Measurements from ENCODE around the gene ZC3H18.
A peak's percentile ranks its signal among the peaks of the same experiment; 100 is the strongest.

ZC3H18 gene

DNA sequence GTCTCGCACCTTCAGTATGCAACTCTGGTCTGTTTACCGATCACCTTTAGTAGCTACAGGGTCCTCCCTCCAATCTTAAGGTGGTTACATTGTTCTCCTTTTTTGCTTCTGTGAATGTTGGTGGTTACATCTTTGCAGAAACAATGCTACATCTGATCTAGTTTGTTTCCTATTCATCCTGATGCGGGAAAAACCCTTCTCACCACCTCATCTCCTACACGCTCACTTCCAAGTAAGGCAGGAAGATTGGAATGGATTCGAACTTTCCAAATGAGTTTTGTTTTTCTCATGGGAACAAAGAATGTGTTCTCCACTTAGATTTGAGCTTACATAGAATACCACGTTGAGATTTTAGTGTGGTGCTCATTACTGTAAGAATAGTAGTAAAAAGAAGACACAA, 14.5 kb downstream of the ZC3H18 start:
- no peak for DNase-seq

DNA sequence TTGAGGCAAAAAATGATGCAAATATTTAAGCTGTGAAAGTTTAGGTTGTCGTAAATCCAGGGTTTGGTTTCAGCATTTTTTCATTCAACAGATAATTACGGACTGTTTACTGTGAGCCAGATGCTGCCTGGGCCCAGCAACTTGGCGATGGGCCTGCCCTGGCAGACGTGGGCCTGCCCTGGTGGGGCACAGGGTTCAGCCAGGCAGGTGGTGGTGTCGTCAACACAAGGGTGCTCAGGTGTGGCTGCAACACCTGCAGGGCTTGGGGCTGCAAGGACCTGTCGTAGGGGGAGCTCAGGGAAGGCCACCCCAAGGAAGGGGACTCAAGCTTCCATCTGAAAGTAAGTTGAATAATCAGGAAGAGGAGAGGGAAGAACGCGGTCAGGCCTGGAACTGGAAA, 15.1 kb downstream of the ZC3H18 start:
- DNase-seq = no peak

DNA sequence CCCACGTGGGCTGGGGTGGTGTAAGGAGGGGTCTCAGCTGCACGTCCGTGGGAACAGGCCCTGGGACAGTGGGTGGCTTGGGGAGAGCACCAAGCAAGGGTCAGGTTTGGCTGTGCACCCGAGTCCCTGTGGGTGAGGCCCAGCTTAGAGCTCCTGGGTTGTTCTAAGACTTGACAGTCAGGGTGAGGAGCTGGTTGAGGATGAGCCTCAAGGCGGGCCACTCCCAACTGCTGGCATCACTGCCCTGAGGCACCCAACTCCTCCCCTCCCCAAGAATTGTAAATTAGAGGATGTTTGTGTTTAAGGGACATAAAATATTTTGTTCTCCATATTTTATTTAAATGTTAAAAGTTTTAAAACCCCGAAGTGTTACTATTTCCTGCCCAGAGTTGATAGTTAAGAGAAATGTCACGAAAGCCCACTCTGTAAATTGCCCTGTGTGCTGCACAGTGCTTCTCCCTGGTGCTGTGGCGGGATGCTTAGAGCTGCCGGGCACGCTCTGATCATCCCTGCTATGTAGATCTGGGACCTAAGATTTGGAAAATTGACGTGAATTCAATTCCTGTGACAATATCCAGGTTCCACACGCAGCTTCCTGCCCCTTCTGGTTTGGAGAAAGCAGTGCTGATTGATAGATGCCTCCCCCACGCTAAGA, 15.9 kb downstream of the ZC3H18 start:
- DNase-seq = no peak

DNA sequence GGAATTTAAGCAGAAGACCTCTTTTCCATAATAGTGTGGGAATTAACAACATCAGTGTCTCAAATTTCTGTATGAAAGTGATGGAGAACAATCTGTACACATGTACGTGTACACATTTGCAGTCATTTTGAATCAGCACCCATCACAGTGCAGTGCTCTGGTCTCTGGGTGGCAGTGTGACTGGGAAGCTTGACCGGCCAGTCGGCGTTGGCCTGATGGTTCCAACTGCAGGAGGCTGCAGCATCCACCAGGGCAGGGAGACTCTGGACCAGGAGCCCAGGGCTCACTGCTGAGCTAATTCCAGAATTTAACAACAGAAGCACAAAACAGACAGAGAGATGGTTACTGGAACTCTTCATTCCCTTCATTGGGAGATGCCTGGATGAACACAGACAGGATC, 17.9 kb downstream of the ZC3H18 start:
- DNase-seq = no peak

DNA sequence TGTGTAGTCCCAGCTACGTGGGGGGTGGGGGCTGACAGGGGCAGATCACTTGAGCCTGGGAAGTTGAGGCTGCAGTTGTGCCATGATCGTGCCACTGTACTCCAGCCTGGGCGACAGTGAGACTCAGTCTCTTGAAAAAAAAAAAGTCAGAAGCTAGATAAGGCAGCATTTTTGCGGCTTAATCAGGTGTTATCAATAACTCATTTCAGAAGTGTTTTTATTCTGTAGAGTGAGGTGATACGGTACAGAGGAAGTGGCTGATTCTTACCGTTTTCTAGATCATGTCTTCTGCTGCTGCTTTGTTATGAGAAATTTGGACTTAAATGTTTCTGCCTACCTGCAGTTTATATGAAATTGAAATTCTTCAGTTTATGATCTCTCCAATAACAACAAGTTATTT, 18.6 kb downstream of the ZC3H18 start:
- DNase-seq = no peak

DNA sequence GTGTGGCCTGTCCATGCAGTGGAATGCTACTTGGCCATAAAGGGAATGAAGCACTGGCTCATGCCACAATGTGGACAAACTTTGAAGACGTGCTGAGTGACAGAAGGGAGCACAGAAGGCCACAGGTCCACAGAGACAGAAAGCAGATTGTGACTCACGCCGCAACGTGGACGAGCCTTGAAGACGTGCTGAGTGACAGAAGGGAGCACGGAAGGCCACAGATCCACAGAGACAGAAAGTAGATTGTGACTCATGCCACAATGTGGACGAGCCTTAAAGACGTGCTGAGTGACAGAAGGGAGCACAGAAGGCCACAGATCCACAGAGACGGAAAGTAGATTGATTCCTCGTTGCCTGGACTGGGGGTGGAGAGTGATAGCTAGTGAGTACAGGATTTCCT, 19.2 kb downstream of the ZC3H18 start:
- DNase-seq = peak in 3 of 4 experiments; percentile 25 to 28 (median 25)

DNA sequence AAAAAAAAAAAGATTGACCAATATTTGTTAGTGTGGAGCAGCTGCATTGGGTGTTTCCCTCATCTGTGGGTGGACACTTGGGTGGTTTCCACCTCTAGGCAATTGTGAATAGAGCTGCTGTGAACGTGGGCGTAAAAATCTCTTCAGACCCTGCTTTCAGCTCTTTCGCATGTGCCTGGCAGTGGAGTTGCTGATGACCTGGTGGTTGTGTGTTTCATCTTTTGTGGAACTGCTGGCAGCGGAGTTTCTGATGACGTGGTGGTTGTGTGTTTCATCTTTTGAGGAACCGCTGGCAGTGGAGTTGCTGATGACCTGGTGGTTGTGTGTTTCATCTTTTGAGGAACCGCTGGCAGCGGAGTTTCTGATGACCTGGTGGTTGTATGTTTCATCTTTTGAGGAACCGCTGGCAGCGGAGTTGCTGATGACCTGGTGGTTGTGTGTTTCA, 21.4 kb downstream of the ZC3H18 start:
- peak in 1 of 4 experiments; percentile 24 for DNase-seq

DNA sequence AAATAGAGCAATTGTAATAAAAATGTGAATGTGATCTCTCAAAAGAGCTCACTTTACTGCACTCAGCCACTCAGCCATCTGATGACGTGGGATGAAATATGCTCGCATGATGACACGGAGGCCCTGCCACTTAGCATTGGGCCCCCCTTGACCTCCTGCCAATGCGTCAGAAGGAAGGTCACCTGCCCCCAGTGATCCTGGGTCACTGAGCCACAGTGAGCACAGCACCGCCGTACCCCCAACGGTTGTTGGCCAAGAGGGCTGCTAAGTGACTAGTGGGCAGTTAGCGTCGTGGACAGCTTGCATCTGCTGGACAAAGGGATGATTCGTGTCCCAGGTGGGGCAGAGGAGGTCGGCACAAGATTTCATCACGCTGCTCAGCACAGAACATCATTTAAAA, 22.9 kb downstream of the ZC3H18 start:
- no peak for DNase-seq

DNA sequence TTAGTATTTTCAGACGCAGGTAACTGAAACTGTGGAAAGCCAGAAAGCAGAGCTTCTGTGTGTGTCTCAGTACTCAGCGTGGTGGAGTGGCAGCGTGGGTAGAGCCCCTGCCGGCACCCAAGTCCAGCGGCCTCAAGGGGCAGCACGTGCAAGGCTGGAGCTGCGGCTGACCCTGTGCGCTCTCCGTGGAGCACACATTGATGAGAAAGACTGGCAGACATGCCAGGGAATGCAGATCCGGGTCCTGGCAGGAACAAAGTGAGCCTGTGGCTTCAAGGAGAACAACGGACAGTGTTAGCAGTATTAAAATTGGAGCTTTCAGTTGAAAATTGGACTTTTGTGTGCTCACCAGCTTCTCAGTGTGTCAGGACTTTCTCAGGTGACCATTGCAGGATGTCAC, 23.3 kb downstream of the ZC3H18 start:
- no peak for DNase-seq

DNA sequence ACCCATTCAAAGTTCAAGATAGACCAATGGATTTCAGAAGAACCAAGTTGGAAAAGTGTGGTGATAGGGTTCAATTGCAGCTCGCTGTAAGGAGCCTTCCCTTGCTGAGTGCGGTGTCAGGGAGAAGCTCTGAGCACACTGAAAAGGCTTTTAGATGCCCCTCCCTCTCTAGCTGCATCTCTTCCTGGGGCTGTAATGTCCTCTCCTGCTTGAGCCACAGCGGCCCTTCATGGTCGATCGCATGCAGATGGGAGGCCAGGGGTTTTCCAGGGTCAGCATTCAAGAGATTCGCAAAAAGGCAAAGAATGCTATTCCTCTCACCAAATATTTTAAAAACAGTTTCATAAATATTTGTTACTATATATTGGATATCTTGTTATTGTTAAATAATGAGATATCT, 23.7 kb downstream of the ZC3H18 start:
- DNase-seq = no peak

DNA sequence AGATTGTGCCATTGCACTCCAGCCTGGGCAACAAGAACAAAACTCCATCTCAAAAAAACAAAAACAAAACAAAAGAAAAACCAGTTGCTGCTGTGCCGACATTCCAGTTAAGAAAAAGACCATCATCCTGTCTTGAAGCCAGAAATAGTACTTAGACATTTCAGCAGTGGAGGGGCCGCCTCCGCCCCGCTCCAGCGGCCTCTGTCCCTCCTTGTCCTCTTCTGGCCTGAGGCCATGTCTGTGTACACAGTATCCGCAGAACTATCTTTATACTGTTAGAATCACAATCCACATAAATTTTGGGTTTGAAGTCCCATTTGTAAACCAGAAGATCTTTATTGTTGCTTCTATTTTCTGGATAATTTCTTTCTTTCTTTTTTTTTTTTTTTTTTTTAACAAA, 24.9 kb downstream of the ZC3H18 start:
- DNase-seq = no peak

DNA sequence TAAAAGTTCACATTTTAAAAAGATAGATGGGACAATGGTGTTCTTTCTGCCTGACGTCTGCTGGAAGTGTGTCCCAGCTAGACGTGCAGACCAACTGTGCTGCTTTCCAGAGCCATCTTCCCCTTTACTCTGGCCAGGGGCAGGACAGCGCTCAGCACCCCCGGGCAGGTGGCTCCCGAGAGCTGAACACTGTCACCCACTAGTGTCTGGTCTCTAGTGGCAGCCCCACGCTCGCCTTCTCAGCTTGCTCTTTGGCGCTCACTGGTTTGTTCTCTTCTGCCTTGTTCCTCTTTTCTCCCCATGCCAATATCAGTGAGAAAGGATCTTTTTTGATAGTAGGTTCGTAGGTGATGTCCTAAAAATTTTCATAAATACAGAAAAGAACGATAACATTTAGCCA, 25.7 kb downstream of the ZC3H18 start:
- no peak for DNase-seq

DNA sequence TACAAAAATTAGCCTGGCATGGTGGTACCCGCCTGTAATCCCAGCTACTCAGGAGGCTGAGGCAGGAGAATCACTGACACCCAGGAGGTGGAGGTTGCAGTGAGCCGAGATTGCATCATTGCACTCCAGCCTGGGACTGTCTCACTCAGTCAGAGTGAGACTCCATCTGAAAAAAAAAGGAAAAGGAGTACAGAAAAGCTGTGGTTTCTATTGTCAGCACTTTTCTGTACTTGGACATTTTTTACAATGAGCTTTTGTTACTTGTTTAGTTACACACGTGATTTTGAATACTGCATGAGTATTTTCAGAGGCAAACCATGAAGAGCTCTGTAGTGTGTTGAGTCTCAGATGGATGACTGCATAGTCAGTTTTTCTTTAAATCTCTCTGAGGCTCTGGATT, 26.3 kb downstream of the ZC3H18 start:
- no peak for DNase-seq

DNA sequence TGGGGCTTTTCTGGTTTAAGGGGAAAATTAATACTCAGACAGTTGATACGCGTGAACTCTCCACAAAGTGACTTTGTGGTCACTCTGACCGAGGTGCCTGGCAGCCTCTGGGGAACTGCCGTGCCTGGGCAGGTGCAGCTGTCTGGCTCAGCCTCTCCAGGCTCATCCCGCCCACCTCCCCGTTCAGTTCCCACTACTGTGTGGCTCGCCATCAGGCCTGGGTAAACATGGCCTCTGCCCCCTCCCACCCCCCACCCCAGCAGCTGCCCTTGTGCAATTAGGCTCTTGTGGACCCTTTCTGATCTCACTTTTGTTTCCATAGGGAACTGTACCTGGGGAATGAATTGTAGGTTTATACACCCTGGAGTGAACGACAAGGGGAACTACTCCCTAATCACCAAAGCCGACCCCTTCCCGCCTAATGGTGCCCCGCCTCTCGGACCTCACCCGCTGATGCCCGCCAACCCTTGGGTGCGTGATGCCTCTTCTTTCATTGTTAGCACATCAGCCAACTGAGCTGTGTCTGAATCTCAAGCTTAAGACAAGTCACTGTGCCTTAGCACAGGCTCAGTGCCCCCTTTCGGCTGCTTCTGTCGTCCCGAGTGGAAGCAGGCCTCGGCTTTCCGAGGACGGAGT, 27.8 kb downstream of the ZC3H18 start:
- no peak for DNase-seq

DNA sequence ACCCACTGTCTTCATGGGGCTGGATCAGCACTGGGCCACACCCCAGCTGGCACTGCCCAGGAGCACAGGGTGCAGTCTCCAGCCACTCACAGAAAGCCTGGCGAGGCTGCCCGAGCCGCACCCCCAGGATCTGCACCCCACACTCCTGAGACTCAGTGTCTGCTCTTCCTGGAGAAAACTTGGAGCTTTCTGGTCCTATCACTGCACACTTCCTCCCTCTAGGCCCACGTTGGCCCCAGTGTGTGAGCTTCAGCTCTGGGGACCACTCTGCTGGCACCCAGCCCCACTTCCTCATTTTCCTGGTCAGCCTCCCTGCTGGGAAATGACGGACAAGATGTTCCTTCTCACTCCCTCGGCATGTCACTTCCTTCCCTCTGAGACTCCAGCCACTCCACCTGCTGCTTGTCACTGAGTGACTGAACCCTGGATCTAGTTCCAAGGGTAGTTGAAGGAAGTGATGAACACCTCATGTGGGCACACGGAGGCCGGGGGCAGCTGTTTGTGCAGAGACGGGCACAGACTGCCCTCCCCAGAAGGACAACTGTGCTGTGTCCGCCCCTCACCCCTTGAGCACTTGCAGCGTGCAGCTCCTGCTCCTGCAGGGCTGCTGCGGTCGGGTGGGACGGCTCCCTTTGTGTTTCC, 29.0 kb downstream of the ZC3H18 start:
- no peak for DNase-seq

DNA sequence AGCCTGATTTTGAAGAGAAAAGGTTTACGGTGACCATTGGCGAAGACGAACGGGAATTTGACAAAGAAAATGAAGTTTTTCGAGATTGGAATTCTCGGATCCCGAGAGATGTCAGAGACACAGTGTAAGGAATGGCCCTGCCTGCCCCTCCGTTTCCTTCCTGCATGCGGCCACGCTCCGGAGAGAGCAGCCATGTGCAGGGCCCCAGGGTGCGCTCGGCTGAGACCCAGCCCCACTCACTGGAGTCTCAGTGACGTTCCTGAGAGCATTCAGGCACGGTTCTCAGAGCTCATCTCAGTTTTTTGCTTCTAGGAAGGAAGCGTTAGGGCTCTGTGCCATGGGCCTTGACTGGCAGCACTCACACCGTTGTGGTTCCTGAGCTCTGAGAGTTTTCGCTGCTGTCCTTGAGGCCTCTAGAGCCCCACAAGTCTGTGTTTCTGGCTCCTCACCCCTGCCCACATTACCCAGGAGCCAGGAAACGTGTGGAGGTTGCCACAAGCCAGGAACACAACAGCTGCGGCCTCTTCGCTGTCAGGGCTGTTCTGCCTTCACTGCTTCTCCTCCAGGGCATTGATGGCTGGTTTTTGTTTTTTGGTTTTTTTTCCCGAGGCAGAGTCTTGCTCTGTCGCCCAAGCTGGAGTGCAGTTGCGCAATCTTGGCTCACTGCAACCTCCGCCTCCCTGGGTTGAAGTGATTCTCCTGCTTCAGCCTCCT, 29.8 kb downstream of the ZC3H18 start:
- DNase-seq = no peak

DNA sequence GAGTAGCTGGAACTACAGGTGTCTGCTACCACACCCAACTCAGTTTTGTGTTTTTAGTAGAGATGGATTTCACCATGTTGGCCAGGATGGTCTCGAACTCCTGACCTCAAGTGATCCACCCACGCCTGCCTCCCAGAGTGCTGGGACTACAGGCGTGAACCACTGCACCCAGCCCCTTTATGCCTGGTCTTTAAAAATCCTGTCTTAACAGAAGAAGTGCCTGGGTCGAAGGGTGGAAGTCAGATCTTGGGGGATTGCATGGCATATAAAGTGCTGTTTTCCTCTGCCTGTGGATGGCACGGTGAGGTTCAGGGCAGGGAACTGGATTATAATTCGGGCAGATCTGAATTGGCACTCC, 30.3 kb downstream of the ZC3H18 start:
- no peak for DNase-seq

DNA sequence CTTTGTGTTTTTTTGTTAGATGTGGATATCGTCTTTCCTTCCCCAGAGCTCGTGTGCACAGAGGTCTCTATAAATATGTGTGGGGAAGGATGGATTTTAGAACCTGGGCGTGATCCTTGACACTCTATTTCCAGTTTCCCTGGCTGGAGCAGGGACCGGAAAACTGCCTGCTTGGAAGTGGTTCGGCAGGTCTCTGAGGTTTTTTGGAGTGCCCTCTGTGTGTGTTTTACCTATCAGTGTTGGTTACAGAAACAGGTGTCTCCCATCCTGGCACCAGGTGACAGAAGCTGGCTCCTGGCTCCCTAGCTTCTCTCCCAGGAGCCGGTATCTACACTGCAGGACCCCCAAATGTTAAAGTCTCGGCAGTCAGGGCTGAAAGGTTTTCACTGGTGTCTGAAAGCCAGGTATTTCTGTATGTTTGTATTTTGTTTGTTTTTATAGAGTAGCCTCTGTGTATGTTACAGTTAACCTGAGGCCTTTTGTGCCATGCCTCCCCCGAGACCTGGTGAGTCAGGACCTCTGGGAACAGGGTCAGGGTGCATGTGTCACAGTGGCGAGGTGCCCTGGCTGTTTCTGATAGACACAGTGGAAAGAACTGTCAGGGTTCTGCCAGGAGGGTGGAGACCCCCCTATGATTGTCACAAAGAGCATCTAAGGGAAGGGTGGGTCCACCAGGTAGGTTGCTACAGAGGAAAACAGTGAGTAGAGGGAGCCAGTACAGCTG, 31.3 kb downstream of the ZC3H18 start:
- DNase-seq = no peak

DNA sequence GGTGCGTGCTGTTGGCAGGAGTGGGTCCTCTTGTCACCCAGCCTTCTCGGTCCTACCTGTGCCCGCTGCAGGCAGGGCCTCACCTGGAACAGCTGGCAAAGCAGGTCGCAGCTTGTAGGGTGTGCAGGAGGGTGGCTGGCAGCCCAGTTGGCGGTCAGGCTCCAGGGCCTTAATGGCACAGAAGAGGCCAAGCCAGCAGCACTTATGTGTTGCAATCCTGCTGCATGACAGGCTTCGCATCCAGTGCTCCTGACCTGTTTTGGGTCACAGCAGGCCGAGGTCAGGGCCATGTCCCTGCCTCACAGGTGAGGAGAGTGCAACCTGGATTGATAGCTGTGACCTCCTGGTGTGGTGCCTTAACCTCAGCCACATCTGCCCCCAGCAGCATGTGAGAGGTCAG, 31.9 kb downstream of the ZC3H18 start:
- DNase-seq = no peak

DNA sequence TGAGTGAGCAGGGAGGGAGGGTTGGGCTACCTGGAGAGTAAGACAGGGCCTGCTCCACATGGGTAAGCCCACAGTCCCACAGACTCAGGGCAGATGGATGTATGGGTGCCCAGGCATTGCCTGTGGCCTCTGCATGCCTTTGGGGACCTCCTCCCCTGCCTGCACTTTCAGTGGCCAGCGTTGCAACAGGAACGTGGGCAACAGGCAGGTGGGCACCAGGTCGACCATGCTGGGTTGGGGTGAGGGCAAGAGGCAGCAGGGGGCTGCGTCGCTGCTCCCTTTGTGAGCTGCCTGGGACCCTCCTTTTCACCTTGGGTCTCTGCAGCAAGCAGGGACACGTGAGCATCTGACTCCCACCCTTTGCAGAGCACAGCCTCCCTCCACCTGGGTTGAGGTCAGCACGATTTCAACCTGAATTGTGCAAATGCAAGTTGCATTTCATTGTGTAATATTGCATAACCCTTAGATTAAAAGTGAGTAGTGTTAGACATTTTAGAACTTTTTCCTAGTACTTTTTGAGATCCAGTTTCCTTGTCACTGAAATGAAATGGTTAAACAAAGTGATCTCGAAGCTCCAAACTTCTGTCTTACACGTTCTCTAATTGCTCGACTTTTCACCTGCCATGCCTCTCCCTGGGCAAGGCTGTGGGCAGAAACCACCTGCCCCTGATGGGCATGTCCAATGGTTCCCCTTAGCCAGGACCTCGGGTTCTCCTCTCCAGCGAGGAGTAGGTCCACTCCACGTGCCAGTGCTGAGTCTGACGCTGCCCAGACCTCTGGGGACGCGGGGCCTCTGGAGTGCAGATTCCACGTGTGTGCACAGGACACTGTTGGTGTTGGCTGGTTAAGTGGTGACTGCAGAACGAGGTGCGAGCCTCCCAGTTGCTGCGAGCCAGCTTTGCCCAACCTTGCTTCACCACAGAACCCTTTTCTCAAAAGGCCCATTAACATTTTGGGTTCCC, 35.3 kb downstream of the ZC3H18 start:
- DNase-seq = no peak

DNA sequence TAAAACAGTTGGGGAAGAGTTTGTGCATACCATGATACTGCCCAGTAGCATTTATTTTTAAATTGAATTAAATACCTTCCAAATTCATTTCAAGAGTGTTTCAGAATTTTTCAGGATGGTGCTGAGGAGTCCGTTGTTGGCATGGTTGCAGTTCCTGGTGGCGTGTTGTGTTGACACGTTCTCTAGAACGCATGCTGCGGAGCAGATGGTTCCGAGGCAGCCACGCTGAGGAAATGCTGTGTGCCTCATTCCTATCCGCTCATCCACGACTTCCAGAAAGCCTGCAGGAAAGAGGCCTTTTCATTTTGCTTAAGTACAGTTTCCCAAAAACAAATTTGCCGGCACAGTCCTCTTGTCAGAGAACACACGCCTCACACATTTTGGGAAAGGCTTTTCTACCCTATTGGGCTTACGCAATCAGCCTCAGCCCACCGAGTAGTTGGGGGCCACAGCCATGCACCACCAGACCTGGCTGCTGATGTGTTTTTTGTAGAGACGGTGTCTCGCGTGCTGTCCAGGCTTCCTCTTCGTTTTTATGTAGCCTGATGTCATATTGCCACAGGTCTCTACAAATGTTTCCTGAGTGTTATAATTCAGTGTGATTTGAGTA, 36.0 kb downstream of the ZC3H18 start:
- no peak for DNase-seq

DNA sequence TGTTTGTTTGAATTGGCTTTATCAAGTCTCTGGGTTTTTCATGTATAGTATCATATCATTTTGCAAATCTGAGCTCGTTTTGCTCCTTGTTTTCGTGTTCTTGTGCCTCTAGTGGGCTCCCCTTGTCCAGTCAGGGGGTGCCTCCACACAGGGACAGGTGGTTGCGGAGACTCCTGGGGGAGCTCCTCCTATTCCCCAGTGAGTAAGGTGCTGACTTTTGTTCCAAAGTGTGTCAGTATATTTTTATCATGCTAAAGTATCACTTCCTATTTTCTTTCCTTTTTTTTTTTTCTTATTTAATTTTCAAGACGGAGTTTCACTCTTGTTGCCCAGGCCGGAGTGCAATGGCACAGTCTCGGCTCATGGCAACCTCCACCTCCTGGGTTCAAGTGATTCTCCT, 37.9 kb downstream of the ZC3H18 start:
- no peak for DNase-seq
